Heart left ventricle (tissue), 16 donors: ENCODE results near the gene SORBS1. TPM values are rescaled to one million over a fixed set of nuclear protein-coding genes. Genes with fewer than 3 reads are reported as not detected.
A peak's percentile ranks its signal among the peaks of the same experiment; 100 is the strongest.
"Not testable (repeated sequence)": the region's sequence is repeated elsewhere in the genome, so short reads cannot be mapped to it uniquely, and the experiment has no call there.

Experiments used
- ATAC-seq, 4 donors: fragments of 200-7000 bp; cut with Tn5 transposase; one replicate each; pipeline ENCODE4 v1.9.1; 2020 to 2022; ENCODE audit warnings: moderate library complexity in 4 of 4, mild to moderate bottlenecking in 3 of 4, moderate number of reproducible peaks in 1 of 4
- DNase-seq, 5 donors: peaks; one replicate each; pipeline ENCODE4 v3.0.0-alpha.2; 2020
- H3K27ac ChIP-seq, 12 donors: fragments of 200-600 bp; sonication (generic) in 4 of 12; one replicate each; pipeline versions ENCODE4 v1.5.0 to v1.8.0; 2016 to 2022; ENCODE audit warnings: mild to moderate bottlenecking in 2 of 12
- H3K27me3 ChIP-seq, 9 donors: fragments of 200-600 bp; sonication (generic) in 2 of 9; one replicate each; pipeline versions ENCODE4 v1.5.1 to v1.8.0; 2016 to 2022; ENCODE audit warnings: mild to moderate bottlenecking in 3 of 9
- H3K36me3 ChIP-seq, 9 donors: fragments of 200-600 bp; sonication (generic) in 2 of 9; one replicate each; pipeline versions ENCODE4 v1.5.0 to v1.8.0; 2018 to 2022; ENCODE audit warnings: mild to moderate bottlenecking in 2 of 9
- H3K4me1 ChIP-seq, 12 donors: fragments of 200-600 bp; sonication (generic) in 4 of 12; one replicate each; pipeline versions ENCODE4 v1.5.0 to v1.8.0; 2016 to 2022; ENCODE audit warnings: mild to moderate bottlenecking in 3 of 12
- H3K4me3 ChIP-seq, 12 donors: fragments of 200-600 bp; sonication (generic) in 4 of 12; one replicate each; pipeline versions ENCODE4 v1.5.0 to v1.8.0; 2017 to 2022; ENCODE audit warnings: mild to moderate bottlenecking in 9 of 12, moderate library complexity in 4 of 12
- H3K9me3 ChIP-seq, 12 donors: fragments of 200-600 bp; sonication (generic) in 4 of 12; one replicate each; pipeline versions ENCODE4 v1.5.0 to v1.8.0; 2016 to 2022; ENCODE audit warnings: mild to moderate bottlenecking in 1 of 12
- CTCF ChIP-seq, 12 donors: fragments of 200-600 bp; sonication (generic) in 4 of 12; IDR thresholded peaks; one replicate each; pipeline versions ENCODE4 v1.5.0 to v1.8.0; 2018 to 2022; ENCODE audit warnings: antibody characterized with exemption in 12 of 12, mild to moderate bottlenecking in 5 of 12
- POLR2A ChIP-seq, 2 donors: fragments of 450-650 bp; IDR thresholded peaks; one replicate each; pipeline ENCODE4 v1.6.1; 2017; ENCODE audit warnings: antibody characterized with exemption in 2 of 2, mild to moderate bottlenecking in 2 of 2, moderate library complexity in 2 of 2
- WGBS, 4 donors: extraction: QIAGEN DNeasy Blood & Tissue Kit in 2 of 4; methylation state at CpG; one replicate each; pipeline versions ENCODE4 v1.1.5 to v1.1.7; 2013 to 2018; 5-methylcytosine and 5-hydroxymethylcytosine counted together
- intact Hi-C, 10 donors: fragments of 100-400 bp; cut with DNase I; formaldehyde crosslinking; loops; one replicate each; pipeline versions ENCODE4 v1.11.1 to v1.14.2; 2022
- polyA plus RNA-seq, 2 donors: library from polyadenylated mRNA; stranded (reverse); fragments of 200-250 nt; gene quantifications; one replicate each; pipeline ENCODE4 v1.2.3, GENCODE V29; 2013
- total RNA-seq, 9 donors: library from RNA; depleted of rRNA in 2 of 9; stranded (reverse); fragments of >200 nt in 2 of 9; fragmentation: NEBNext Ultra II Directional in 3 of 9; extraction: Animal tissue kit (Norgen Biotek cat#: 25700) in 3 of 9; gene quantifications; one replicate each; pipeline versions ENCODE4 v1.1.0 to v1.2.4, GENCODE V29; 2016 to 2023
- donor health status: ischemic (EF 13 %, LVEDD 7.1; RV severe dilation, severe dysfunction).
- donor health status: healthy with polysubstance abuse.
- donor health status: DM: no; HTN: yes; CAD: no.
- donor health status: DM: no; HTN: no; CAD: no.
- donor health status: ischemic (EF 25% LVEDD 6.9; RV normal size, moderate dysfunction).
- donor health status: ischemic (EF 25% LVEDD 5.7; RV mildly dilated, moderate dysfunction).
- donor health status: healthy.
- donor health status: DM: yes; HTN: yes; CAD: no.
- donor health status: ischemic (EF 35%, LVEDD 5.7; RV mildly dilated, moderate dysfunction).
- donor health status: nonischemic (EF 11% LVEDD 7.7; RV severe dilation, severe dysfunction).
- donor health status: DM: yes; HTN: yes; CAD: no.
- donor health status: PGD.
- donor health status: ischemic (EF 29% LVEDD 5.4; RV normal size, mild dysfunction).
- donor health status: nonischemic (EF 23%, LVEDD 6.1; RV moderate dilation, normal function).

SORBS1 gene
- total and polyA plus RNA-seq, 11 donors, result 355 to 1,440 (median 886) TPM

GRCh38 chr10:95469251-95469650 is 91.9 kb downstream of the SORBS1 start:
- intact Hi-C loops, result loop anchor here in 2 of 10 donors (5.0 kb wide), 1 partner anchor 37 kb away; no protein-coding TSS in a partner anchor
- ATAC-seq (no peak), DNase-seq (no peak)
- TF ChIP-seq POLR2A (IDR thresholded peaks at IDR 0.05) (no peak), CTCF (IDR thresholded peaks at IDR 0.05) (no peak)
- peaks cover 0 to 90% (median 47%) of the 10 kb centered on the region in 12 donors for H3K4me1 ChIP-seq
- no peaks in the 10 kb centered on the region for H3K36me3 ChIP-seq
- H3K4me3 ChIP-seq, result no peak overlapping the region
- 82 to 89% (median 84%) methylated on average over 3 of the region's 3 CpGs for WGBS, 4 donors
- H3K27me3 ChIP-seq, result no peaks in the 10 kb centered on the region
- peak overlapping the region; percentile 3 to 96 (median 90) for H3K27ac ChIP-seq
- H3K9me3 ChIP-seq, result no peaks in the 10 kb centered on the region

GRCh38 chr10:95467642-95468041 is 93.5 kb downstream of the SORBS1 start:
- H3K4me3 ChIP-seq, DNase-seq, H3K36me3 ChIP-seq, H3K27me3 ChIP-seq, H3K9me3 ChIP-seq, ATAC-seq: not testable (repeated sequence)
- intact Hi-C loops, result loop anchor here in 2 of 10 donors (5.0 kb wide), 1 partner anchor 35 kb away; no protein-coding TSS in a partner anchor
- Histone ChIP-seq H3K27ac (peak overlapping the region; percentile 14 to 96 (median 90)), H3K4me1 (peaks cover 0 to 88% (median 50%) of the 10 kb centered on the region in 12 donors)
- TF ChIP-seq CTCF (IDR thresholded peaks at IDR 0.05), result peak in 1 of 12 donors; percentile 1
- 90 to 92% (median 91%) methylated on average over 5 of the region's 5 CpGs for WGBS, 4 donors

GRCh38 chr10:95467162-95467599 is 94.0 kb downstream of the SORBS1 start:
- Histone ChIP-seq H3K9me3 (no peaks in the 10 kb centered on the region), H3K27me3 (no peaks in the 10 kb centered on the region), H3K36me3 (no peaks in the 10 kb centered on the region), H3K27ac (peak overlapping the region; percentile 14 to 96 (median 90)), H3K4me1 (peaks cover 0 to 88% (median 50%) of the 10 kb centered on the region in 12 donors), H3K4me3 (no peak overlapping the region)
- TF ChIP-seq CTCF (IDR thresholded peaks at IDR 0.05) (peak in 6 of 12 donors; percentile 8 to 46 (median 38)), POLR2A (IDR thresholded peaks at IDR 0.05) (peak in 1 of 2 donors; percentile 30)
- ATAC-seq, result peak; percentile 84 to 89 (median 88)
- DNase-seq, result peak in 4 of 5 donors; percentile 64 to 81 (median 72)
- WGBS, 4 donors, result 16 to 23% (median 20%) methylated on average over 5 of the region's 5 CpGs
- intact Hi-C loops, result loop anchor here in 2 of 10 donors (5.0 kb wide), 1 partner anchor 35 kb away; no protein-coding TSS in a partner anchor

- WGBS, 4 donors, result 68 to 78% (median 76%) methylated on average over 3 of the region's 3 CpGs
- Histone ChIP-seq H3K9me3 (no peaks in the 10 kb centered on the region), H3K27ac (peak overlapping the region; percentile 7 to 96 (median 90)), H3K36me3 (no peaks in the 10 kb centered on the region), H3K27me3 (no peaks in the 10 kb centered on the region), H3K4me1 (peaks cover 0 to 86% (median 50%) of the 10 kb centered on the region in 12 donors), H3K4me3 (no peak overlapping the region)
- intact Hi-C loops, result loop anchor here in 2 of 10 donors (5.0 kb wide), 1 partner anchor 34 kb away; no protein-coding TSS in a partner anchor
- TF ChIP-seq CTCF (IDR thresholded peaks at IDR 0.05) (no peak), POLR2A (IDR thresholded peaks at IDR 0.05) (no peak)
- DNase-seq (no peak), ATAC-seq (no peak)
Measured at GRCh38 chr10:95466436-95466835, 94.7 kb downstream of the SORBS1 start.
